GM15510 (cell line): ENCODE data around the gene MEF2C.
A peak's percentile ranks its signal among the peaks of the same experiment; 100 is the strongest.

Experiments
- POLR2A ChIP-seq: IDR thresholded peaks from 3 replicates; pipeline ENCODE4 v1.6.1; 2011; ENCODE audit warnings: borderline replicate concordance; ENCODE audit not compliant: insufficient read length; ENCODE audit errors: extremely low read depth

MEF2C gene

DNA sequence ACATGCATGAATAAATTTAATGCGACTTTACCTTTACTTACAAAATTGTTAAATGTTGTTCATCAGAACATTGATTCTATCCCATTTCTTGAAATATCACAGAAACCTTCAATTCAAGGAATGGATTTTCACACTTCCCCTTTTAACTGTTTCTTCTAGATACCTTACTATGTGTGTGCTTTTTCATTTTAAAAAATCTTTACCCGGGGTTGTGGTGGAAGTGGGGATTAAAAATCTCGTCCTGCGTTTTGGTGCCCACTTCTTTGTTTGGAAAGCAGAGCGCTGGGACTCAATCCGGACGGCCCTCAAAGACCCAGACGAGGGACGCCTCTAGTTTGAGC is 5.8 kb upstream of the MEF2C start:
- TF ChIP-seq POLR2A, result no peak

GRCh38 chr5:88888291-88888690 is 5.3 kb upstream of the MEF2C start:
- no peak for TF ChIP-seq POLR2A

DNA sequence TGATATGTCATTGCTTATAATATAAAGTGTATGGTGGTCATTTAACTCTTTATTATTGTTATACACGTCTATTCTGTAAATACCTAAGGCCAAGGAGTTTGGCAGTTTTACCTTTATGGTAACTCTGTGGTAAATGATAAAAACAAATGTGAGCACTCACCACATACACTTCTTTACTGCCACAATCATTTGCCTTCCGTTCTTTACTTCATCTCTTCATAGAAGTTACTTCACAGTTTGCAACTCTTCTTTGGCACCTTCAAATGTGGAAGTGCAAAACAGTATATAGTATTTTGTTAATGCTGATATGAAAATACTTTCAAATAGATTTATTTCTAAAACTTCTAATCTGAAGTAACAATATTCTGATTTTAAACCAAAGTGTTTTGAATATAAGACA is 4.4 kb upstream of the MEF2C start:
- no peak for TF ChIP-seq POLR2A

- peak; percentile 24 for TF ChIP-seq POLR2A
Measured at GRCh38 chr5:88886746-88887341, 3.9 kb upstream of the MEF2C start.

DNA sequence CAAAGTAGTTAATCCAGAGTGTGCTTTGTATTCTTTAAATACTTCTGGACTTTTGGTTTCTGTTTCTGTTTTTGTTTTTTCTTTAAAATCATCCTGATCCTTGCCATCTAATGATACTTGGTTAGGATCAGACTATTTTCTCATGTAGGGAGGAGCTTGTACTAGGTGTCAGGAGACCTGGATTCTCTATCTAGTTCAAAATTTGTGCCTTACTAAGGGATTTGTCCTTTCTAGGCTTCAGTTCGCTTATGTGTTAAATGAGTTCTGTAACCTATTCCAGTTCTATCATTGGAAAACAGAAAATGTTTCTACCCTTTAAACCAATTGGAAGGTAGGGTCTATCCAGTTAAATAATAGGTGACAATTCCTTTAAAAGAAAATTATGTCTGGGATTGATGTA is 3.3 kb upstream of the MEF2C start:
- TF ChIP-seq POLR2A, result no peak

DNA sequence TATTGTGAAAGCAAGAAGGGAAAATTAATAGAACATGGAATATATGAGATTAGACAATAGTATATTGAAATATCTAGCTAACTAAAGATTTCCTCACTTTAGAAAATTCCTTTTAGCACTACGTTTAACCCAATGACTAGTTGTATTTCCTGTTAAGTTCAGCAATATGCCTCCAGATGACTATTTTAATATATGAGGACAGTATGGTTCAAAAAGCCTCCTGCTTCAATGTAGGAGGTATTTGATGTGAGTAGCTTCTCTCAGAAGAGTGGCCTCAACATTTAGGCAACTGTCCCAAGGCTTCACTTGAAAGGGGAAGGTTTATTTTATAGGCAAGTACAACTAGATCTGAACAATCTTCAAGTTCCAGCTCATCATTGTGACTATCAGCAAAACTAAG is 2.0 kb upstream of the MEF2C start:
- TF ChIP-seq POLR2A, result no peak

- no peak for TF ChIP-seq POLR2A
Measured at GRCh38 chr5:88884608-88884877, 1.6 kb upstream of the MEF2C start.

- peak; percentile 42 for TF ChIP-seq POLR2A
Measured at GRCh38 chr5:88883836-88884607, 1.0 kb upstream of the MEF2C start.

GRCh38 chr5:88882276-88883038 is 527 bp downstream of the MEF2C start:
- no peak for TF ChIP-seq POLR2A

DNA sequence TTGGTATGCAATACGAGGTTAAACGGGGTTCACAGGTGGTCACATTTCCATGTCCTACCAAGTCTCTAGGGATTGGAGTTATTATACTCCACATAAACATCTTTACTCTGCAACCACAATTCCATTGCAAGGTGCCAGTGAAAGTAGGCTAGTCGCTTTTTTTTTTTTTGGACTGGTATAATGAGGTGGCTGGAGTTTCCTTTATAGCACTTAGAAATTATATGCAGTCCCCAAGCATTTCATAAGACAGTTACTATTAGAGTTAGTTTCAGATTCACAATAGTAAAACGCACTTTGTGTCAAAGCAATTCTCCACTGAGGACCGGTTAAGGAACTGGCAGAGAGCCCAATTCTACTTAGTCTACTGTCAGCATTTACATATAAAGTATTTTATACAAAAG is 1.4 kb downstream of the MEF2C start:
- no peak for TF ChIP-seq POLR2A

DNA sequence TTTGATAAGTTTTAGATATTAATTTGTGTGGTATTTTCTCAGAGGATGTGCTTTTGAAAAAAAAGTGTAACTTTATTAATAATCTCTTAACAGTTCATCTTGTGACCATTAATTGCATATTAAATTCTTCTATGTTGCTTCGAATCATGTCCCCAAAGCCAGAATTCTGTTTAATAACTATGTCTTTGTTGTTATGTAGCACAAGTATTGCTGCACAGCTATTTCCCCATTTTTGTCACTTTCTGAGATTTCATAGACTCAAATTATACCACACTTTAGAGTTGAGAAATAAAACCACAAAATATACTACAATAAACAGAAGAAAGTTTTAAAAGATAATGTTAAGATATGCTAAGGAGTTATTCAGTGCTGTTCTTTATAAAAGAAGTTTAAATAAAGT is 2.8 kb downstream of the MEF2C start:
- TF ChIP-seq POLR2A, result no peak

GRCh38 chr5:88879724-88880123 is 3.3 kb downstream of the MEF2C start:
- no peak for TF ChIP-seq POLR2A

GRCh38 chr5:88878976-88879375 is 4.0 kb downstream of the MEF2C start:
- TF ChIP-seq POLR2A, result no peak

- no peak for TF ChIP-seq POLR2A
Measured at GRCh38 chr5:88877826-88878225, 5.2 kb downstream of the MEF2C start.

GRCh38 chr5:88876714-88877113 is 6.3 kb downstream of the MEF2C start:
- TF ChIP-seq POLR2A, result no peak
